Mucosa of stomach (tissue), 1 donor: ENCODE data around the gene TRPC6.
"Not testable (repeated sequence)": the region's sequence is repeated elsewhere in the genome, so short reads cannot be mapped to it uniquely, and the experiment has no call there.

Experiments
- H3K27me3 ChIP-seq: one replicate; pipeline ENCODE4 v1.7.0; 2013; ENCODE audit warnings: mild to moderate bottlenecking, low read length; ENCODE audit not compliant: control insufficient read depth, insufficient read depth
- H3K36me3 ChIP-seq: one replicate; pipeline ENCODE4 v1.7.0; 2013; ENCODE audit warnings: low read length; ENCODE audit not compliant: control insufficient read depth, insufficient read depth
- H3K4me1 ChIP-seq: one replicate; pipeline ENCODE4 v1.7.0; 2013; ENCODE audit warnings: mild to moderate bottlenecking, low read length; ENCODE audit not compliant: control insufficient read depth, insufficient read depth
- H3K4me3 ChIP-seq: one replicate; pipeline ENCODE4 v1.7.0; 2013; ENCODE audit warnings: low read length
- H3K9ac ChIP-seq: one replicate; pipeline ENCODE4 v1.7.0; 2013; ENCODE audit warnings: mild to moderate bottlenecking, low read length, moderate library complexity
- H3K9me3 ChIP-seq: one replicate; pipeline ENCODE4 v1.7.0; 2013; ENCODE audit warnings: mild to moderate bottlenecking, low read length, moderate library complexity; ENCODE audit not compliant: control insufficient read depth
- donor health status: Pancreatic carcinoma.

The TRPC6 gene

GRCh38 chr11:101445761-101446160 lies 138.0 kb downstream of the TRPC6 start:
- Histone ChIP-seq H3K9me3 (no peaks in the 10 kb centered on the region), H3K4me1 (peaks cover 19% of the 10 kb centered on the region), H3K9ac (no peak overlapping the region), H3K27me3 (no peaks in the 10 kb centered on the region), H3K4me3 (no peak overlapping the region), H3K36me3 (no peaks in the 10 kb centered on the region)

- no peak overlapping the region for H3K9ac ChIP-seq
- H3K4me3 ChIP-seq, result no peak overlapping the region
- H3K27me3 ChIP-seq, result no peaks in the 10 kb centered on the region
- no peaks in the 10 kb centered on the region for H3K36me3 ChIP-seq
- H3K9me3 ChIP-seq, result no peaks in the 10 kb centered on the region
- H3K4me1 ChIP-seq, result peaks cover 19% of the 10 kb centered on the region
Measured at GRCh38 chr11:101444851-101445250, 139.0 kb downstream of the TRPC6 start.

DNA sequence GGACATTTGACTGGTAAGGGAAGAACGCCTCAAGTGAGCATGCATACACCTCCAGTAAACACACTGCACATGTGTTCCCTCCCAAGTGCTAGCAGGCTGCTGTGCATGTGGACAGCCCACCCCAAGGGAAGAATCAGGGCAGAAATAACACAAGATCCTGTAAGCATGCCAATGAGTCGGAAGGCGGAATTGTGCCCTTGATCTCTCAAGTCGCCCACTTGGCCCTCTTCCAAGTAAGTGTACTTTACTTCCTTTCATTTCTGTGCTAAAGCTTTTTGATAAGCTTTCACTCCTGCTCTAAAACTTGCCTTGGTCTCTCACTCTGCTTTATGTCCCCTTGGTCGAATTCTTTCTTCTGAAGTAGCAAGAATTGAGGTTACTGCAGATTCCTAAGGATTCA lies 139.6 kb downstream of the TRPC6 start:
- H3K27me3 ChIP-seq, result no peaks in the 10 kb centered on the region
- H3K9ac ChIP-seq, result no peak overlapping the region
- no peak overlapping the region for H3K4me3 ChIP-seq
- H3K9me3 ChIP-seq, result no peaks in the 10 kb centered on the region
- no peaks in the 10 kb centered on the region for H3K36me3 ChIP-seq
- peaks cover 19% of the 10 kb centered on the region for H3K4me1 ChIP-seq

GRCh38 chr11:101442936-101443521 lies 140.8 kb downstream of the TRPC6 start:
- no peaks in the 10 kb centered on the region for H3K9me3 ChIP-seq
- no peaks in the 10 kb centered on the region for H3K27me3 ChIP-seq
- H3K4me1 ChIP-seq, result peaks cover 19% of the 10 kb centered on the region
- no peaks in the 10 kb centered on the region for H3K36me3 ChIP-seq
- no peak overlapping the region for H3K9ac ChIP-seq
- H3K4me3 ChIP-seq, result no peak overlapping the region

GRCh38 chr11:101442171-101442570 lies 141.6 kb downstream of the TRPC6 start:
- H3K4me1 ChIP-seq, result peaks cover 19% of the 10 kb centered on the region
- no peaks in the 10 kb centered on the region for H3K9me3 ChIP-seq
- H3K27me3 ChIP-seq, result no peaks in the 10 kb centered on the region
- no peak overlapping the region for H3K4me3 ChIP-seq
- no peak overlapping the region for H3K9ac ChIP-seq
- H3K36me3 ChIP-seq, result no peaks in the 10 kb centered on the region

DNA sequence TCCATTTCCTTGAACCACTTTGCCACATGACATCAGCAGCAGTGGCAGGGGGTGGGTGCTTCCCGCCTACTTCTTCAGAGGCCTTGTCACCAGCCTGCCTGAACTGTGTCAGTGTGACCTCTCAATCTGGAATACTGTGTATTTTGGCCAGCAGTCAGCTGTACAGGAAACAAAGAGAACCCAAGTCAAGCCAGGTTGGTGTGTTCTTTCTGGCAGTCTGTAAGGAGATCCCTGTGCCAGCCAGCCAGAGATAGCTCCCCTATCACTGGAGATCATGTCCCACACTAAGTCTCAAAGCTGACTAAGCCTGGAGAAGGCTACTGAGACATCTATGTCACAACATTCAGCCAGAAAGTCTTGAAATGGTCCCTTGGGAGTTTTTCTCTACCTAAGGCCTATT lies 142.1 kb downstream of the TRPC6 start:
- Histone ChIP-seq H3K27me3 (no peaks in the 10 kb centered on the region), H3K4me3 (no peak overlapping the region), H3K9me3 (no peaks in the 10 kb centered on the region), H3K9ac (no peak overlapping the region), H3K36me3 (no peaks in the 10 kb centered on the region), H3K4me1 (peaks cover 19% of the 10 kb centered on the region)

DNA sequence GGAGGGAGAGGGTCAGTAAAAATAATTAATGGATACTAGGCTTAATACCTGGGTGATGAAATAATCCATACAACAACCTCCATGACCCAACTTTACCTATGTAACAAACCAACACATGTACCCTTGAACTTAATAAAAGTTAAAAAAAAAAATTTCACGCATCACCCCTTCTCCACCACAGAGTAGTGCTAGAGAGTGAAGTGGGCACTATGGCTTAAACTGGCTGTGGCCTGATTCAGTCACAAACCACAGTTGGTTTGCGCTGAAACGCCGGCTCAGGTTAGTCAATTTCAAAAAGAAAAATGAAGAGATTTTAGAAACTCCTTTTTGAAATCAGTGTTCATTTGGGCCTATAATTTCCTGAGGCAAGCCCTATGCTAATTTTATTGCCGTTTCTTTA lies 144.3 kb downstream of the TRPC6 start:
- H3K9ac ChIP-seq, result no peak overlapping the region
- H3K4me1 ChIP-seq, result peaks cover 19% of the 10 kb centered on the region
- H3K36me3 ChIP-seq, result no peaks in the 10 kb centered on the region
- H3K27me3 ChIP-seq, result no peaks in the 10 kb centered on the region
- no peaks in the 10 kb centered on the region for H3K9me3 ChIP-seq
- no peak overlapping the region for H3K4me3 ChIP-seq

- not testable (repeated sequence) for H3K36me3 ChIP-seq, H3K9ac ChIP-seq, H3K27me3 ChIP-seq, H3K4me3 ChIP-seq, H3K9me3 ChIP-seq
- H3K4me1 ChIP-seq, result peaks cover 19% of the 10 kb centered on the region
Measured at GRCh38 chr11:101438708-101439107, 145.1 kb downstream of the TRPC6 start.

DNA sequence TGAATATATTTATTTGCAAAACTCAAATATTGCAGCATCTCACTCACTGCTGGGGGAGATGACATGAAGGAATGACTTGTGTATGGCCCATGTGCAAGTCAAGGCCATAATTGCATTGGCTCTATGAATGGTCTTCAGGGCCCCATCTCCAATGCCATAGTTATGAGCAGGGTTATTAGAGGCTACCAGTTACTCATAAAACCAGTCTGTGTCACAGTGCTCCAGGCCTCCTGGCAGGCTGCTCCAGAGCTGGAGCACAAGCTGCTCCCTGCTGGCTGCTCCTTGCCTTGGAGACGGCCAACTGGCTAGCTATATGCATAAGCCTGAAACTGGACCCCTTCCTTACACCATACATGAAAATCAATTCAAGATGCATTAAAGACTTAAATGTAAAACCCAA lies 145.7 kb downstream of the TRPC6 start:
- Histone ChIP-seq H3K9ac (no peak overlapping the region), H3K36me3 (no peaks in the 10 kb centered on the region), H3K4me3 (no peak overlapping the region), H3K9me3 (no peaks in the 10 kb centered on the region), H3K4me1 (peaks cover 19% of the 10 kb centered on the region), H3K27me3 (no peaks in the 10 kb centered on the region)

- no peaks in the 10 kb centered on the region for H3K9me3 ChIP-seq
- no peak overlapping the region for H3K4me3 ChIP-seq
- H3K9ac ChIP-seq, result no peak overlapping the region
- no peaks in the 10 kb centered on the region for H3K27me3 ChIP-seq
- no peaks in the 10 kb centered on the region for H3K36me3 ChIP-seq
- H3K4me1 ChIP-seq, result peaks cover 9% of the 10 kb centered on the region
Measured at GRCh38 chr11:101436511-101437142, 147.2 kb downstream of the TRPC6 start.

- H3K9me3 ChIP-seq, result no peaks in the 10 kb centered on the region
- no peaks in the 10 kb centered on the region for H3K4me1 ChIP-seq
- H3K4me3 ChIP-seq, result no peak overlapping the region
- no peaks in the 10 kb centered on the region for H3K27me3 ChIP-seq
- no peaks in the 10 kb centered on the region for H3K36me3 ChIP-seq
- H3K9ac ChIP-seq, result no peak overlapping the region
Measured at GRCh38 chr11:101435408-101435973, 148.3 kb downstream of the TRPC6 start.

DNA sequence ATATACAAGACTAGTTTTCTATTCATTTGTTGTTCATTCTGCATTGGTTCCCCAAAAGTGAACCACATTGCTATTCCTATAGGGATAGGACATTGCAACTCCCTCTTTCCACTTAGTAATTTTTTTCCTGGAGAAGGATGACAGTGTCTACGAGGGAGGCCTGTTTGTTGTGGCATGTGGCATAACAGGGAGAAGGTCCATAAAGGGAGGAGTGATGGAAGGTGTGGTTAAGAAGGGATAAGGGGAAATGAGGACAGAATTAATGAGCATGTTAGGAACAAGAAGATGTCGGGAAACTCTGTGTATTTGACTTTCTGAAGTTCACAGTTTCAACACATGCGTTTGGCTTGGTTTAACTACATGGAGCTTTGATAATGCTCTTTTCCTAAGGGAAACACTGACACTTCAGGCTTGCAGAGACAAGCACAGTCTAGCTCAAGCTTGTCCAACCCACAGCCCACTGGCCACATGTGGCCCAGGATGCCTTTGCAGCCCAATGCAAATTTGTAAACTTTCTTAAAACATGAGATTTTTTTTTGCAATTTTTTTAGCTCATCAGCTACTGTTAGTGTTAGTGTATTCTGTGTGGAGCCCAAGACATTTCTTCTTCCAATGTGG lies 149.7 kb downstream of the TRPC6 start:
- Histone ChIP-seq H3K27me3 (no peaks in the 10 kb centered on the region), H3K36me3 (no peaks in the 10 kb centered on the region), H3K4me3 (no peak overlapping the region), H3K4me1 (peaks cover 12% of the 10 kb centered on the region), H3K9ac (no peak overlapping the region), H3K9me3 (no peaks in the 10 kb centered on the region)
